SU-DHL-6 (cell line): ENCODE results near the gene SPTLC3.

Experiments used
- CTCF ChIP-seq: fragments of 200-600 bp; sonication (generic); IDR thresholded peaks from one replicate; pipeline ENCODE4 v1.5.1; 2017; ENCODE audit warnings: antibody characterized with exemption, mild to moderate bottlenecking, low read length, moderate library complexity; ENCODE audit not compliant: insufficient read depth, poor library complexity, severe bottlenecking
- EZH2phosphoT487 ChIP-seq: fragments of 200-600 bp; sonication (generic), shearing (Covaris generic); conservative IDR thresholded peaks from 2 replicates; pipeline ENCODE4 v1.6.1; 2018; ENCODE audit warnings: mild to moderate bottlenecking, antibody characterized with exemption, low read length, moderate library complexity, mixed read lengths

GRCh38 chr20:12984069-12984765, 24.6 kb upstream of the SPTLC3 start:
- TF ChIP-seq CTCF = no peak
- no peak for TF ChIP-seq EZH2phosphoT487
